Measurements from ENCODE around the gene N4BP3. TPM values are rescaled to one million over a fixed set of nuclear protein-coding genes. Genes with fewer than 3 reads are reported as not detected.

Gene N4BP3
- total and polyA plus RNA-seq, 2 of the 4 experiments (the other 2 are of a cell fraction) = 0.14 to 0.18 TPM

GRCh38 chr5:178071108-178071507, 42.2 kb upstream of the N4BP3 start:
- H3K4ac ChIP-seq (ENCODE audit: low read depth, low read length) = no peak overlapping the region
- intact Hi-C loops (cut with micrococcal nuclease) (no loop called here), dilution Hi-C loops (cut with HindIII; ENCODE audit: low sequenced_read_pairs, unreplicated experiment) (no loop called here), in situ Hi-C loops (cut with MboI; ENCODE audit: low sequenced_read_pairs) (loop anchor here (25.0 kb wide), 1 partner anchor 459 kb away; the partner anchor contains the start of gene B4GALT7)
- H3K27me3 ChIP-seq (ENCODE audit: control insufficient read depth, insufficient read depth, low read length) = peaks cover 42% of the 10 kb centered on the region
- H3K27ac ChIP-seq (ENCODE audit: insufficient read depth, low read length) = no peak overlapping the region
- H2BK15ac ChIP-seq (ENCODE audit: low read depth, low read length) = no peak overlapping the region
- H3K9ac ChIP-seq (ENCODE audit: low read depth, low read length) = no peak overlapping the region
- no peak overlapping the region for H3K4me2 ChIP-seq (ENCODE audit: low read depth, low read length)
- no peak overlapping the region for H3K18ac ChIP-seq (ENCODE audit: low read depth, low read length)
- ATAC-seq (ENCODE audit: low read depth) (no peak), DNase-seq (no peak)
- ChIA-PET CTCF (no interaction called here), POLR2A (ENCODE audit: unreplicated experiment) (no interaction called here)
- H3K36me3 ChIP-seq (ENCODE audit: control insufficient read depth, insufficient read depth, low read length) = no peaks in the 10 kb centered on the region
- no peaks in the 10 kb centered on the region for H4K20me1 ChIP-seq (ENCODE audit: insufficient read depth, low read length)
- BruUV-seq (replicated peaks) = no TSS peak
- H3K14ac ChIP-seq (replicated peaks; ENCODE audit: low read depth, low read length) = no peak overlapping the region
- H2AK9ac ChIP-seq (replicated peaks; ENCODE audit: low read depth, low read length, poor library complexity) = no peak overlapping the region
- no peak overlapping the region for H3K23ac ChIP-seq (ENCODE audit: low read depth, low read length)
- no CpG with 5 or more reads among the region's 4 CpGs for WGBS, 2 experiments (ENCODE audit: extremely low coverage in 2 of 2, insufficient read length in 1 of 2)
- H2AK5ac ChIP-seq (ENCODE audit: low read depth, low read length) = no peak overlapping the region
- H4K8ac ChIP-seq (ENCODE audit: low read depth in 2 of 2, low read length in 2 of 2) = no peak overlapping the region
- H2BK5ac ChIP-seq (ENCODE audit: low read depth, low read length, poor library complexity, severe bottlenecking) = no peak overlapping the region
- no peak overlapping the region for H3K4me3 ChIP-seq (ENCODE audit: insufficient read depth, low read depth, low read length)
- TF ChIP-seq CEBPB (IDR thresholded peaks at IDR 0.05; ENCODE audit: low read depth, low read length) (no peak), CTCF (conservative IDR thresholded peaks at IDR 0.05; ENCODE audit: low read depth, low read length) (no peak), RAD21 (IDR thresholded peaks at IDR 0.05; ENCODE audit: low read length) (no peak), BHLHE40 (IDR thresholded peaks at IDR 0.05; ENCODE audit: low read depth, low read length) (no peak), MAZ (IDR thresholded peaks at IDR 0.05; ENCODE audit: borderline replicate concordance, low read depth, low read length) (no peak), POLR2A (IDR thresholded peaks at IDR 0.05; ENCODE audit: low read depth, low read length) (no peak), RFX5 (IDR thresholded peaks at IDR 0.05; ENCODE audit: low read depth, low read length) (no peak), MAFK (IDR thresholded peaks at IDR 0.05; ENCODE audit: low read depth, low read length) (no peak), FOS (IDR thresholded peaks at IDR 0.05; ENCODE audit: low read depth, low read length) (no peak), SMC3 (IDR thresholded peaks at IDR 0.05; ENCODE audit: low read depth, low read length) (no peak), MXI1 (IDR thresholded peaks at IDR 0.05; ENCODE audit: borderline replicate concordance, low read depth, low read length) (no peak), NFE2L2 (IDR thresholded peaks at IDR 0.05; ENCODE audit: low read depth, low read length) (no peak), RCOR1 (IDR thresholded peaks at IDR 0.05; ENCODE audit: insufficient replicate concordance, low read length) (no peak), USF2 (IDR thresholded peaks at IDR 0.05; ENCODE audit: low read depth, low read length) (no peak), CHD1 (IDR thresholded peaks at IDR 0.05; ENCODE audit: low read depth, low read length) (no peak)
- TF ChIP-seq, protein P1, sequence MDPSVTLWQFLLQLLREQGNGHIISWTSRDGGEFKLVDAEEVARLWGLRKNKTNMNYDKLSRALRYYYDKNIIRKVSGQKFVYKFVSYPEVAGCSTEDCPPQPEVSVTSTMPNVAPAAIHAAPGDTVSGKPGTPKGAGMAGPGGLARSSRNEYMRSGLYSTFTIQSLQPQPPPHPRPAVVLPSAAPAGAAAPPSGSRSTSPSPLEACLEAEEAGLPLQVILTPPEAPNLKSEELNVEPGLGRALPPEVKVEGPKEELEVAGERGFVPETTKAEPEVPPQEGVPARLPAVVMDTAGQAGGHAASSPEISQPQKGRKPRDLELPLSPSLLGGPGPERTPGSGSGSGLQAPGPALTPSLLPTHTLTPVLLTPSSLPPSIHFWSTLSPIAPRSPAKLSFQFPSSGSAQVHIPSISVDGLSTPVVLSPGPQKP (IDR thresholded peaks at IDR 0.05; ENCODE audit: borderline replicate concordance, low read depth, low read length) = no peak
- H3K56ac ChIP-seq (ENCODE audit: extremely low read depth, insufficient read depth, low read length) = no peak overlapping the region
- H2BK20ac ChIP-seq (ENCODE audit: low read depth, low read length) = no peak overlapping the region
- no peaks in the 10 kb centered on the region for H3K9me1 ChIP-seq (ENCODE audit: insufficient read depth, low read length)
- H4K91ac ChIP-seq (ENCODE audit: insufficient read depth, low read depth, low read length) = no peak overlapping the region
- H3K79me1 ChIP-seq (ENCODE audit: low read depth in 1 of 2, low read length in 2 of 2) = no peaks in the 10 kb centered on the region
- H2AFZ ChIP-seq (replicated peaks; ENCODE audit: low read length, poor library complexity) = no peak overlapping the region
- H2BK120ac ChIP-seq (ENCODE audit: low read depth, low read length) = no peak overlapping the region
- no peaks in the 10 kb centered on the region for H3K9me3 ChIP-seq (ENCODE audit: control insufficient read depth, insufficient read depth, low read length)
- H4K5ac ChIP-seq (ENCODE audit: low read depth, low read length) = no peak overlapping the region
- no peaks in the 10 kb centered on the region for H3K4me1 ChIP-seq (ENCODE audit: control insufficient read depth, insufficient read depth, low read length)

All from IMR-90 (cell line).